OCI-LY1 (cell line): ENCODE data around the gene SERPINB13.

Experiments used
- H2AFZ ChIP-seq: fragments of 200-600 bp; sonication (generic), shearing (Covaris generic); 2 replicates; pipeline ENCODE4 v1.6.0; 2014; ENCODE audit warnings: antibody characterized with exemption, mild to moderate bottlenecking, low read length
- H3F3A ChIP-seq: fragments of 200-600 bp; sonication (generic), shearing (Covaris generic); 2 replicates; pipeline ENCODE4 v1.6.0; 2014; ENCODE audit warnings: mild to moderate bottlenecking, antibody characterized with exemption, low read length, moderate library complexity; ENCODE audit not compliant: insufficient read depth
- H3K27ac ChIP-seq: fragments of 200-600 bp; sonication (generic); 2 replicates; pipeline ENCODE4 v1.5.1; 2014; ENCODE audit warnings: low read length, mixed run types, mild to moderate bottlenecking, low read depth; ENCODE audit not compliant: poor library complexity, severe bottlenecking
- H3K27me3 ChIP-seq: fragments of 200-600 bp; sonication (generic); 2 replicates; pipeline ENCODE4 v1.6.0; 2014; ENCODE audit warnings: antibody characterized with exemption, mild to moderate bottlenecking, low read length, moderate library complexity; ENCODE audit not compliant: insufficient read depth
- H3K36me3 ChIP-seq: fragments of 200-600 bp; sonication (generic); 2 replicates; pipeline ENCODE4 v1.6.1; 2014; ENCODE audit warnings: mild to moderate bottlenecking, antibody characterized with exemption, low read length, moderate library complexity, mixed read lengths; ENCODE audit not compliant: insufficient read depth
- H3K4me1 ChIP-seq: fragments of 200-600 bp; sonication (generic); 2 replicates; pipeline ENCODE4 v1.5.1; 2014; ENCODE audit warnings: mild to moderate bottlenecking, low read length, moderate library complexity; ENCODE audit not compliant: insufficient read depth, severe bottlenecking
- H3K4me2 ChIP-seq: fragments of 200-600 bp; sonication (generic), shearing (Covaris generic); 2 replicates; pipeline ENCODE4 v1.6.1; 2014; ENCODE audit warnings: low read length
- H3K4me3 ChIP-seq: fragments of 200-600 bp; sonication (generic); 2 replicates; pipeline ENCODE4 v1.5.1; 2014; ENCODE audit warnings: low read length, low read depth, mild to moderate bottlenecking, mixed read lengths; ENCODE audit not compliant: poor library complexity, severe bottlenecking
- H3K79me2 ChIP-seq: fragments of 200-600 bp; shearing (Covaris generic); 2 replicates; pipeline ENCODE4 v1.6.1; 2016; ENCODE audit warnings: mixed run types, low read length, mixed read lengths; ENCODE audit not compliant: insufficient read depth
- H3K9ac ChIP-seq: fragments of 200-600 bp; sonication (generic), shearing (Covaris generic); 2 replicates; pipeline ENCODE4 v1.6.1; 2014; ENCODE audit warnings: mild to moderate bottlenecking, low read length, mixed read lengths
- H3K9me2 ChIP-seq: fragments of 200-600 bp; sonication (generic), shearing (Covaris generic); 2 replicates; pipeline ENCODE4 v1.6.1; 2014; ENCODE audit warnings: low read depth, mild to moderate bottlenecking, low read length, mixed read lengths
- H3K9me3 ChIP-seq: fragments of 200-600 bp; shearing (Covaris generic); 2 replicates; pipeline ENCODE4 v1.6.1; 2014; ENCODE audit warnings: low read length, mixed read lengths
- H4K20me1 ChIP-seq: fragments of 200-600 bp; sonication (generic), shearing (Covaris generic); 2 replicates; pipeline ENCODE4 v1.6.0; 2016; ENCODE audit warnings: mild to moderate bottlenecking, low read length; ENCODE audit not compliant: insufficient read depth
- EZH2 ChIP-seq: fragments of 200-600 bp; sonication (generic), shearing (Covaris generic); IDR thresholded peaks from 2 replicates; pipeline ENCODE4 v1.8.0; 2017; ENCODE audit warnings: borderline replicate concordance, mixed run types, mild to moderate bottlenecking, antibody characterized with exemption, low read length, moderate library complexity, mixed read lengths
- TF ChIP-seq, protein P1 (sequence below): fragments of 200-600 bp; sonication (generic), shearing (Covaris generic); IDR thresholded peaks from 2 replicates; pipeline ENCODE4 v1.5.1; 2017; ENCODE audit warnings: mild to moderate bottlenecking, antibody characterized with exemption, low read length, moderate library complexity, mixed read lengths

The SERPINB13 gene

DNA sequence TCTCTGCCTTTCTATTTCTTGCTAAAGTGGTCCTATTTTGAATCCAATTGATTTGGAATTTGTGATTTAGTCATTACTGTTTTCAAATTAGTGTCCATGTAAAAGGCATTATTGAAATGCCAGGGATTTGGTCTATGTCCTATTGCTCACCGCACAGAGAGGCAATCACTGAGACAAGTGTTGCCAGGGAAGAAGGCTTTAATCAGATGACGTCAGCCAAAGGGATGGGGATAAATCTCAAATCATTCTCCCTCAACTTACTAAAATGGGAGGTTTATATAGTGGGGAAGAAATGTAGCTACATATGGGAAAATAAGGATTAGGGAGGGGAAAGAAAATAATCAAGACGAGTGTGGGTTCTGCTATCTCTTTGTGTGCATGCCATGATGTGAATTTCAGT is 35.4 kb upstream of the SERPINB13 start:
- no peak overlapping the region for H3K4me3 ChIP-seq
- H3K27me3 ChIP-seq, result 0 out of 2 replicates have a peak, but pooled peaks cover 4% of the 10 kb centered on the region
- TF ChIP-seq, protein P1, sequence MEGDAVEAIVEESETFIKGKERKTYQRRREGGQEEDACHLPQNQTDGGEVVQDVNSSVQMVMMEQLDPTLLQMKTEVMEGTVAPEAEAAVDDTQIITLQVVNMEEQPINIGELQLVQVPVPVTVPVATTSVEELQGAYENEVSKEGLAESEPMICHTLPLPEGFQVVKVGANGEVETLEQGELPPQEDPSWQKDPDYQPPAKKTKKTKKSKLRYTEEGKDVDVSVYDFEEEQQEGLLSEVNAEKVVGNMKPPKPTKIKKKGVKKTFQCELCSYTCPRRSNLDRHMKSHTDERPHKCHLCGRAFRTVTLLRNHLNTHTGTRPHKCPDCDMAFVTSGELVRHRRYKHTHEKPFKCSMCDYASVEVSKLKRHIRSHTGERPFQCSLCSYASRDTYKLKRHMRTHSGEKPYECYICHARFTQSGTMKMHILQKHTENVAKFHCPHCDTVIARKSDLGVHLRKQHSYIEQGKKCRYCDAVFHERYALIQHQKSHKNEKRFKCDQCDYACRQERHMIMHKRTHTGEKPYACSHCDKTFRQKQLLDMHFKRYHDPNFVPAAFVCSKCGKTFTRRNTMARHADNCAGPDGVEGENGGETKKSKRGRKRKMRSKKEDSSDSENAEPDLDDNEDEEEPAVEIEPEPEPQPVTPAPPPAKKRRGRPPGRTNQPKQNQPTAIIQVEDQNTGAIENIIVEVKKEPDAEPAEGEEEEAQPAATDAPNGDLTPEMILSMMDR, result no peak
- TF ChIP-seq EZH2, result no peak
- no peaks in the 10 kb centered on the region for H3K9me3 ChIP-seq
- no peaks in the 10 kb centered on the region for H4K20me1 ChIP-seq
- H3K4me2 ChIP-seq, result no peak overlapping the region
- H3K79me2 ChIP-seq, result no peaks in the 10 kb centered on the region
- no peaks in the 10 kb centered on the region; the same call in 1 of the 2 replicates for H3K9me2 ChIP-seq
- H3K9ac ChIP-seq, result no peak overlapping the region
- H2AFZ ChIP-seq, result no peak overlapping the region
- no peaks in the 10 kb centered on the region for H3K36me3 ChIP-seq
- H3K4me1 ChIP-seq, result no peaks in the 10 kb centered on the region
- H3K27ac ChIP-seq, result no peak overlapping the region
- H3F3A ChIP-seq, result no peaks in the 10 kb centered on the region

DNA sequence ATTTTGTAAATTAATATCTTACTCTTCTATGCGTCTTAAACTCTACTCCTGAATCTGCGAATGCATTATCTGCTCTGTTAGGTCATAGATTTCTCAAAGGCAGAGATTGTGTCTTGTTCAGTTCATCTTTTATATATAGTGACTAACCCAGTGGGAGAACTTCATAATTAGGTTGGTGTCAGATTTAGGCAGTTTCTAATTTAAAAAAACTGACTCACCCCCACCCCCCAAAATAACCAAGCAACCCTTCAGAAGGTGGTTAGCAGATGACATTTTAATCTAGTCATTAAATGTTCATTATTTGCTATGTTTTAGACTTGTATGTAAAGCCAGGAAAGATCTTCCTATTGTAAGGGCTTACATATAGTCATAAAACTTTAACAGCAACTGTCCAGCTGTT is 34.6 kb upstream of the SERPINB13 start:
- Histone ChIP-seq H3K9me2 (no peaks in the 10 kb centered on the region; the same call in 1 of the 2 replicates), H4K20me1 (no peaks in the 10 kb centered on the region), H2AFZ (no peak overlapping the region), H3K4me3 (no peak overlapping the region), H3K36me3 (no peaks in the 10 kb centered on the region), H3K4me2 (no peak overlapping the region), H3K4me1 (no peaks in the 10 kb centered on the region), H3K79me2 (no peaks in the 10 kb centered on the region), H3K9me3 (no peaks in the 10 kb centered on the region), H3F3A (no peaks in the 10 kb centered on the region), H3K27me3 (0 out of 2 replicates have a peak, but pooled peaks cover 4% of the 10 kb centered on the region), H3K9ac (no peak overlapping the region), H3K27ac (no peak overlapping the region)
- TF ChIP-seq, protein P1, result no peak
- TF ChIP-seq EZH2, result no peak

DNA sequence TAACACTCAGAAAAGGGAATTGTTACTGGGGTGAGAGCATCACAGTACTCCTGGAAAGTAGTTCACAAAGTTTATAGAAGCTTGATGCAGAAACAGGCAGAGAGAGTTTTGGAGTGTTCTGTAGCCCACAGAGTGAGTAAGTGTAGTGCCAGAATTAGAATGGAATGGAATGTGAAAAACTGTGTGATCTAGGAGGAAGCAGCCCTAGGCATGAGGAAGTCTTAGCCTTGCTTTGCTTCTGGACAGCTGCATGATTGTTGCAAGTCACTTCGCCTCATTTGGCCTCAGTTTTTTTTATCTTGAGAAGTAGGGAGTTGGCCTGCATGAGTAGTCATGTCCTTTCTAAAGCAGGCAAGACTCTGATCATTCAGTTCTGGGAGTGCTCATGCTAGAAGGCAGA is 34.1 kb upstream of the SERPINB13 start:
- no peak overlapping the region for H3K9ac ChIP-seq
- H4K20me1 ChIP-seq, result no peaks in the 10 kb centered on the region
- H3K27ac ChIP-seq, result no peak overlapping the region
- no peaks in the 10 kb centered on the region; the same call in 1 of the 2 replicates for H3K9me2 ChIP-seq
- TF ChIP-seq, protein P1, result no peak
- TF ChIP-seq EZH2, result no peak
- no peak overlapping the region for H3K4me3 ChIP-seq
- no peaks in the 10 kb centered on the region for H3K9me3 ChIP-seq
- H3F3A ChIP-seq, result no peaks in the 10 kb centered on the region
- H3K27me3 ChIP-seq, result 0 out of 2 replicates have a peak, but pooled peaks cover under 1% of the 10 kb centered on the region
- no peaks in the 10 kb centered on the region for H3K4me1 ChIP-seq
- H3K4me2 ChIP-seq, result no peak overlapping the region
- no peaks in the 10 kb centered on the region for H3K36me3 ChIP-seq
- no peaks in the 10 kb centered on the region for H3K79me2 ChIP-seq
- H2AFZ ChIP-seq, result no peak overlapping the region
